K562 (cell line): ENCODE data around the gene COL11A2. TPM values are rescaled to one million over a fixed set of nuclear protein-coding genes. Genes with fewer than 3 reads are reported as not detected.

Source experiments
- BMI1 ChIP-seq: fragments of 150-350 bp; IDR thresholded peaks from 2 replicates; pipeline ENCODE4 v1.6.1; 2014; ENCODE audit warnings: low read length
- CCNT2 ChIP-seq: IDR thresholded peaks from 2 replicates; pipeline ENCODE4 v1.6.1; 2011; ENCODE audit warnings: borderline replicate concordance, low read depth, mild to moderate bottlenecking, moderate library complexity, mixed read lengths, low read length; ENCODE audit not compliant: insufficient read length; ENCODE audit errors: extremely low read depth
- DMBX1 ChIP-seq: fragments of 250-450 bp; sonication (Bioruptor Pico); IDR thresholded peaks from 2 replicates; pipeline ENCODE4 v1.8.0; 2022; ENCODE audit warnings: inconsistent platforms, mild to moderate bottlenecking, moderate library complexity, borderline replicate concordance
- SMARCA5 ChIP-seq: fragments of 450-650 bp; IDR thresholded peaks from 2 replicates; pipeline ENCODE4 v1.6.1; 2016
- TEAD4 ChIP-seq, 2 experiments: sonication (generic) in 1 of 2; formaldehyde crosslinking in 1 of 2; IDR thresholded peaks; 2 replicates each; pipeline versions ENCODE4 v1.6.1 to v1.8.0; 2012 to 2022; ENCODE audit warnings: borderline replicate concordance in 1 of 2, inconsistent platforms in 1 of 2, low read length in 1 of 2, mild to moderate bottlenecking in 1 of 2, missing genetic modification reagents in 1 of 2
- ZNF644 ChIP-seq: fragments of 200-800 bp; sonication (Bioruptor generic); IDR thresholded peaks from 2 replicates; pipeline ENCODE4 v1.6.1; 2016; ENCODE audit warnings: low read depth, missing genetic modification characterization, missing compliant biosample characterization
- polyA plus RNA-seq, 8 experiments: library from polyadenylated mRNA; depleted of rRNA in 4 of 8; stranded (reverse) in 5 of 8; unstranded in 3 of 8; fragments of >200 nt; fragmentation: Nextera tagmentation in 2 of 8; fragmentation: Illumina TruSeq in 1 of 8; extraction: Ambion mirVana in 2 of 8; extraction: Trizol in 1 of 8; gene quantifications; 2 replicates each; pipeline versions ENCODE4 v1.2.1 to v1.2.3, GENCODE V29; 2011 to 2014; ENCODE audit warnings: inconsistent platforms in 1 of 8, missing spikeins in 1 of 8
- total RNA-seq, 7 experiments: library from RNA; depleted of rRNA in 6 of 7; stranded (reverse); fragments of >200 nt in 6 of 7; fragmentation: Illumina TruSeq in 2 of 7; extraction: Trizol in 2 of 7; gene quantifications; 2 replicates each; pipeline versions ENCODE4 v1.2.1 to v1.2.3, GENCODE V29; 2011 to 2021; ENCODE audit warnings: low replicate concordance in 1 of 7
- TF ChIP-seq, protein P1 (sequence below), 2 experiments: fragments of 450-650 bp; IDR thresholded peaks; 2 replicates each; pipeline ENCODE4 v1.6.1; 2018; ENCODE audit warnings: mild to moderate bottlenecking in 2 of 2, low read depth in 1 of 2; ENCODE audit not compliant: partially characterized antibody in 2 of 2
- TF ChIP-seq, protein P2 (sequence below), 2 experiments: fragments of 450-650 bp; formaldehyde crosslinking in 1 of 2; IDR thresholded peaks; 2 replicates each; pipeline versions ENCODE4 v1.4.0 to v1.6.1; 2014 to 2020; ENCODE audit warnings: mild to moderate bottlenecking in 2 of 2, borderline replicate concordance in 1 of 2, low read depth in 1 of 2
- TF ChIP-seq, protein P3 (sequence below): fragments of 450-650 bp; formaldehyde crosslinking; IDR thresholded peaks from 2 replicates; pipeline ENCODE4 v1.4.0; 2022; ENCODE audit warnings: missing genetic modification characterization

COL11A2 gene
- total and polyA plus RNA-seq, 9 of the 15 experiments (the other 6 are each of a cell fraction or from before 2014, with no cell fraction given), result 0.04 to 0.35 (median 0.09) TPM; not detected in 1

DNA sequence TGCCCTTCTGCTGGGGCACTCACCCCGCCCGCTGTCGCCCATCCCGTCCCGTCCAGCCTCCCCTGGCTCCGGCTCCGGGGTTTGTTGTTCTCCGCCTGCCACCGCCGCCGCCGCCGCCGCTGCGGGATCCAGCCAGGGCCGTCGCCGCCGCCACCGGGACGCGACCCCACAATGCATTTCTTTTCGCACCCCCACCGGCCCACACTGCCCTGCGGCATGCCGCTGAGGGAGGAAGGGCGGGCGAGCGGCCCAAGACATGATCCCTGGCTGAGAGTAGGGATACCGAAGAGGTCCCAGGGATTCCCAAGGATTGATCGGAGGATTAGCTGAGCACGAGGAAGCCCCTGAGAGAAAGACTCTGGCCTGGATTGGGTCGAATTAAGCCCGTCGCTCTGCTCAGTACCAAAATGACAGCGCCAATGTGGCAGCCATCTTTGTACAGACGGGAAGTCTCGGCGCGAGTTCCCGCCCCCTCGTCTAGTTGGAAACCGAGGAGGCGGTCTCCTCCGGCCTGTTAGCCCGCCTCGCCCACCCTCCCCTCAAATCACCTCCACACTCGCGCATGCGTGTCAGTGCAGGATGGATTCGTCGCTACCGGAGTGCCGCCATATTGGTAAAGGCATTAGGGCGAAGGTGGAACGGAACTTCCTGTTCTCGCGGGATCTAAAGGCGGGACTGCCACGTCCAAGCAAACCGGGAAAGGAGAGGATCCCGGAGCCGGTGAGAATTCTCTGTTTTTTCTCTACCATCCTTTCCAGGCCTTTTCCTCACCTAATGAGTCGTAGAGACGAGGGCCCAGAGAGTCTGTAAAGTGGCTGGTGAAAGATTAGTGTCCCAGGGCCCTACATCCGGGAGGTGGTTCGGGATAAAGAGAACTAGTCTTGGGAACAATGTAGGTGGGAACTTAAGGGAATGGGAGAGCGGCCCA, 8.2 kb upstream of the COL11A2 start, which contains the start of the genes RXRB and SLC39A7 (continued):
- TF ChIP-seq, protein P1, sequence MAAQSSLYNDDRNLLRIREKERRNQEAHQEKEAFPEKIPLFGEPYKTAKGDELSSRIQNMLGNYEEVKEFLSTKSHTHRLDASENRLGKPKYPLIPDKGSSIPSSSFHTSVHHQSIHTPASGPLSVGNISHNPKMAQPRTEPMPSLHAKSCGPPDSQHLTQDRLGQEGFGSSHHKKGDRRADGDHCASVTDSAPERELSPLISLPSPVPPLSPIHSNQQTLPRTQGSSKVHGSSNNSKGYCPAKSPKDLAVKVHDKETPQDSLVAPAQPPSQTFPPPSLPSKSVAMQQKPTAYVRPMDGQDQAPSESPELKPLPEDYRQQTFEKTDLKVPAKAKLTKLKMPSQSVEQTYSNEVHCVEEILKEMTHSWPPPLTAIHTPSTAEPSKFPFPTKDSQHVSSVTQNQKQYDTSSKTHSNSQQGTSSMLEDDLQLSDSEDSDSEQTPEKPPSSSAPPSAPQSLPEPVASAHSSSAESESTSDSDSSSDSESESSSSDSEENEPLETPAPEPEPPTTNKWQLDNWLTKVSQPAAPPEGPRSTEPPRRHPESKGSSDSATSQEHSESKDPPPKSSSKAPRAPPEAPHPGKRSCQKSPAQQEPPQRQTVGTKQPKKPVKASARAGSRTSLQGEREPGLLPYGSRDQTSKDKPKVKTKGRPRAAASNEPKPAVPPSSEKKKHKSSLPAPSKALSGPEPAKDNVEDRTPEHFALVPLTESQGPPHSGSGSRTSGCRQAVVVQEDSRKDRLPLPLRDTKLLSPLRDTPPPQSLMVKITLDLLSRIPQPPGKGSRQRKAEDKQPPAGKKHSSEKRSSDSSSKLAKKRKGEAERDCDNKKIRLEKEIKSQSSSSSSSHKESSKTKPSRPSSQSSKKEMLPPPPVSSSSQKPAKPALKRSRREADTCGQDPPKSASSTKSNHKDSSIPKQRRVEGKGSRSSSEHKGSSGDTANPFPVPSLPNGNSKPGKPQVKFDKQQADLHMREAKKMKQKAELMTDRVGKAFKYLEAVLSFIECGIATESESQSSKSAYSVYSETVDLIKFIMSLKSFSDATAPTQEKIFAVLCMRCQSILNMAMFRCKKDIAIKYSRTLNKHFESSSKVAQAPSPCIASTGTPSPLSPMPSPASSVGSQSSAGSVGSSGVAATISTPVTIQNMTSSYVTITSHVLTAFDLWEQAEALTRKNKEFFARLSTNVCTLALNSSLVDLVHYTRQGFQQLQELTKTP (IDR thresholded peaks at IDR 0.05; ENCODE audit: low read depth in 1 of 2, partially characterized antibody in 2 of 2), result peak in 1 of 2 experiments; percentile 94
- TF ChIP-seq ZNF644 (peak; percentile 75), CCNT2 (peak; percentile 93), TEAD4 (IDR thresholded peaks at IDR 0.05; ENCODE audit: low read length) (peak; percentile 15; the same call in 1 of the 2 replicates), TEAD4 (CRISPR knock-in tag; IDR thresholded peaks at IDR 0.05; ENCODE audit: borderline replicate concordance) (no peak), BMI1 (no peak), SMARCA5 (no peak), DMBX1 (CRISPR knock-in tag) (0 out of 2 replicates have a peak, but pooled peaks have one; percentile 27)
- TF ChIP-seq, protein P2, sequence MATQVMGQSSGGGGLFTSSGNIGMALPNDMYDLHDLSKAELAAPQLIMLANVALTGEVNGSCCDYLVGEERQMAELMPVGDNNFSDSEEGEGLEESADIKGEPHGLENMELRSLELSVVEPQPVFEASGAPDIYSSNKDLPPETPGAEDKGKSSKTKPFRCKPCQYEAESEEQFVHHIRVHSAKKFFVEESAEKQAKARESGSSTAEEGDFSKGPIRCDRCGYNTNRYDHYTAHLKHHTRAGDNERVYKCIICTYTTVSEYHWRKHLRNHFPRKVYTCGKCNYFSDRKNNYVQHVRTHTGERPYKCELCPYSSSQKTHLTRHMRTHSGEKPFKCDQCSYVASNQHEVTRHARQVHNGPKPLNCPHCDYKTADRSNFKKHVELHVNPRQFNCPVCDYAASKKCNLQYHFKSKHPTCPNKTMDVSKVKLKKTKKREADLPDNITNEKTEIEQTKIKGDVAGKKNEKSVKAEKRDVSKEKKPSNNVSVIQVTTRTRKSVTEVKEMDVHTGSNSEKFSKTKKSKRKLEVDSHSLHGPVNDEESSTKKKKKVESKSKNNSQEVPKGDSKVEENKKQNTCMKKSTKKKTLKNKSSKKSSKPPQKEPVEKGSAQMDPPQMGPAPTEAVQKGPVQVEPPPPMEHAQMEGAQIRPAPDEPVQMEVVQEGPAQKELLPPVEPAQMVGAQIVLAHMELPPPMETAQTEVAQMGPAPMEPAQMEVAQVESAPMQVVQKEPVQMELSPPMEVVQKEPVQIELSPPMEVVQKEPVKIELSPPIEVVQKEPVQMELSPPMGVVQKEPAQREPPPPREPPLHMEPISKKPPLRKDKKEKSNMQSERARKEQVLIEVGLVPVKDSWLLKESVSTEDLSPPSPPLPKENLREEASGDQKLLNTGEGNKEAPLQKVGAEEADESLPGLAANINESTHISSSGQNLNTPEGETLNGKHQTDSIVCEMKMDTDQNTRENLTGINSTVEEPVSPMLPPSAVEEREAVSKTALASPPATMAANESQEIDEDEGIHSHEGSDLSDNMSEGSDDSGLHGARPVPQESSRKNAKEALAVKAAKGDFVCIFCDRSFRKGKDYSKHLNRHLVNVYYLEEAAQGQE (IDR thresholded peaks at IDR 0.05; ENCODE audit: borderline replicate concordance), result peak; percentile 57
- TF ChIP-seq, protein P2 (CRISPR knock-in tag; IDR thresholded peaks at IDR 0.05; ENCODE audit: low read depth), result peak; percentile 82
- TF ChIP-seq, protein P3, sequence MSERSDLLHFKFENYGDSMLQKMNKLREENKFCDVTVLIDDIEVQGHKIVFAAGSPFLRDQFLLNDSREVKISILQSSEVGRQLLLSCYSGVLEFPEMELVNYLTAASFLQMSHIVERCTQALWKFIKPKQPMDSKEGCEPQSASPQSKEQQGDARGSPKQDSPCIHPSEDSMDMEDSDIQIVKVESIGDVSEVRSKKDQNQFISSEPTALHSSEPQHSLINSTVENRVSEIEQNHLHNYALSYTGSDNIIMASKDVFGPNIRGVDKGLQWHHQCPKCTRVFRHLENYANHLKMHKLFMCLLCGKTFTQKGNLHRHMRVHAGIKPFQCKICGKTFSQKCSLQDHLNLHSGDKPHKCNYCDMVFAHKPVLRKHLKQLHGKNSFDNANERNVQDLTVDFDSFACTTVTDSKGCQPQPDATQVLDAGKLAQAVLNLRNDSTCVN (CRISPR knock-in tag), result no peak
